AG10803 (cell line): ENCODE measurements around the gene CYP26B1.
A peak's percentile ranks its signal among the peaks of the same experiment; 100 is the strongest.

Experiments used
- DNase-seq: peaks from one replicate; pipeline ENCODE4 v3.0.0; 2010; ENCODE audit warnings: low read depth
- H3K4me3 ChIP-seq: 2 replicates; pipeline ENCODE4 v1.5.1; 2011; ENCODE audit warnings: mild to moderate bottlenecking, low read length, control low read depth
- TF ChIP-seq, protein P1 (sequence below): conservative IDR thresholded peaks from 2 replicates; pipeline ENCODE4 v1.5.1; 2011; ENCODE audit warnings: mild to moderate bottlenecking, low read length, control low read depth, inconsistent platforms

CYP26B1 gene

GRCh38 chr2:72113847-72114692, 33.6 kb downstream of the CYP26B1 start:
- DNase-seq = no peak
- H3K4me3 ChIP-seq = no peak overlapping the region
- TF ChIP-seq, protein P1, sequence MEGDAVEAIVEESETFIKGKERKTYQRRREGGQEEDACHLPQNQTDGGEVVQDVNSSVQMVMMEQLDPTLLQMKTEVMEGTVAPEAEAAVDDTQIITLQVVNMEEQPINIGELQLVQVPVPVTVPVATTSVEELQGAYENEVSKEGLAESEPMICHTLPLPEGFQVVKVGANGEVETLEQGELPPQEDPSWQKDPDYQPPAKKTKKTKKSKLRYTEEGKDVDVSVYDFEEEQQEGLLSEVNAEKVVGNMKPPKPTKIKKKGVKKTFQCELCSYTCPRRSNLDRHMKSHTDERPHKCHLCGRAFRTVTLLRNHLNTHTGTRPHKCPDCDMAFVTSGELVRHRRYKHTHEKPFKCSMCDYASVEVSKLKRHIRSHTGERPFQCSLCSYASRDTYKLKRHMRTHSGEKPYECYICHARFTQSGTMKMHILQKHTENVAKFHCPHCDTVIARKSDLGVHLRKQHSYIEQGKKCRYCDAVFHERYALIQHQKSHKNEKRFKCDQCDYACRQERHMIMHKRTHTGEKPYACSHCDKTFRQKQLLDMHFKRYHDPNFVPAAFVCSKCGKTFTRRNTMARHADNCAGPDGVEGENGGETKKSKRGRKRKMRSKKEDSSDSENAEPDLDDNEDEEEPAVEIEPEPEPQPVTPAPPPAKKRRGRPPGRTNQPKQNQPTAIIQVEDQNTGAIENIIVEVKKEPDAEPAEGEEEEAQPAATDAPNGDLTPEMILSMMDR = no peak

- H3K4me3 ChIP-seq = no peak overlapping the region
- DNase-seq = peak; percentile 9
- TF ChIP-seq, protein P1 = no peak
Measured at GRCh38 chr2:72112981-72113846, 34.4 kb downstream of the CYP26B1 start.

DNA sequence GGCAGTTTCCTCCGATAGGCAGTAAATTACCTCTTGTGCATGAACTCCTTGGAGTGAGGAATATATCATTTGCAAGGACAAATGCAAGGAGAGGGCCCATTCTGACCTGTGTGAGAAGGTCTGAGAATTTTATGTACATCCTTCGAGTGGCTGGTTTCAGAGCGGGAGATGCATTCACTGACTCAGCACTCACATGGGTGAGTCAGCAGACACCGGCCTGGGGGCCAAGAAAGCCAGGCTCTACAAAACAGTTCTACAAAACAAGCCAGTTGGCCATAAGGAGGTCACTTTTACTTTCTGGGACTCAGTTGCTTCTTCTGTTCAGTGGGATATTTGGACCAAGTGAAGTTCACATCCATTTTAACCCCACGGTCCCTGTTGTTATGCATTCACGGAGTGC, 35.3 kb downstream of the CYP26B1 start:
- H3K4me3 ChIP-seq = no peak overlapping the region
- DNase-seq = peak; percentile 60
- TF ChIP-seq, protein P1 = no peak

DNA sequence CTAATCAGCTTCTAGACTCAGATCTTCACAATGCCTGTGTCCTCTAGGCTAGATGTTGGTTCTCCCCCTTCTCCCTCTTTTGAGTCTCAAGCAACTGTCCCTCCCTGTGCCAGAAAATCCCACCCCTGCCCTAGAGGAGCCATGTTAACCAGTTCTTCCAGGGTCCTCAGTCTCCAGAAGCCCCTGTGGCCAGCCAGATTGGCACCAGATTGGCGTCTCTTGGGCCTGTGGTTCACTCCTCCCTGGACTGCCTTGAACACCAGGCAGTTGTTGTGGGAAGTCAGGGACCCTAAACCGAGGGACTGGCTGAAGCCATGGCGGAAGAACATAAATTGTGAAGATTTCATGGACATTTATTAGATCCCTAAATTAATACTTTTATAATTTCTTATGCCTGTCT, 36.6 kb downstream of the CYP26B1 start:
- no peak overlapping the region for H3K4me3 ChIP-seq
- TF ChIP-seq, protein P1 = no peak
- DNase-seq = no peak

- TF ChIP-seq, protein P1 = no peak
Measured at GRCh38 chr2:72109904-72110303, 37.8 kb downstream of the CYP26B1 start.

DNA sequence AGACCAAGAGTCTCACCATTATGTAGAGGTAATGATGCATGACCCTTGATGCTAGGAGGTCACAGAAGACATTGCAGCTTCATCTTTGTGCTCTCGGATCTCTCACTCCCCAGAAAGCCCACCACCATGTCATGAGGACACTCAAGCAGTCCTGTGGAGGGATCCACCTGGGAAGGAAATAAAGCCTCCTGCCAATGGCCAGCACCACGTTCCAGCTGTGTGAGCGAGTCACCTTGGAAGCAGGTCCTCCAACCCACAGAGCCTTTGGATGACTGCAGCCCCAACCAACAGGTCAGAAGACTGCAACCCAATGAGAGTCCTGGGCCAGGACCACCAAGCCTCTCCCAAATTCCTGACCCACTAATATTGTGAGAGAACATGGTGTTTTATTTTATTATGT, 38.4 kb downstream of the CYP26B1 start:
- DNase-seq = no peak

More at GRCh38 chr2:72109904-72110303, 37.8 kb downstream of the CYP26B1 start:
- H3K4me3 ChIP-seq = no peak overlapping the region
- DNase-seq = no peak

More for the DNA sequence above, 38.4 kb downstream of the CYP26B1 start:
- TF ChIP-seq, protein P1 = no peak
- H3K4me3 ChIP-seq = no peak overlapping the region
